Measurements from ENCODE around the gene TUFM. TPM values are rescaled to one million over a fixed set of nuclear protein-coding genes. Genes with fewer than 3 reads are reported as not detected.

Gene TUFM
- polyA plus RNA-seq, 3 donors: 146 to 157 (median 148) TPM

- TF ChIP-seq CTCF (IDR thresholded peaks at IDR 0.05): no peak
- no peak overlapping the region for H3K4me2 ChIP-seq (replicated peaks; ENCODE audit: extremely low read depth, low read length, poor library complexity, severe bottlenecking)
- WGBS (ENCODE audit: insufficient coverage): no CpG with 5 or more reads among the region's 14 CpGs
- Mint-ChIP-seq H3K9me3 (no peaks in the 10 kb centered on the region), H3K4me1 (peaks cover 20% of the 10 kb centered on the region), H3K27me3 (ENCODE audit: low read depth in 3 of 3) (no peaks in the 10 kb centered on the region), H3K27ac (peak overlapping the region in 6 of 7 donors; percentile 75 to 87 (median 80)), H3K4me3 (no peak overlapping the region), H3K36me3 (peaks cover 67 to 81% of the 10 kb centered on the region in 2 donors)
- H2AFZ ChIP-seq (ENCODE audit: insufficient read depth, low read depth, low read length, poor library complexity, severe bottlenecking): no peak overlapping the region
- no peak overlapping the region for H3K4me3 ChIP-seq (replicated peaks in 1 of 3; ENCODE audit: low read depth in 2 of 3, low read length in 3 of 3)
- peaks cover 40% of the 10 kb centered on the region for H4K20me1 ChIP-seq (ENCODE audit: insufficient read depth, low read length)
- H3K27me3 ChIP-seq (ENCODE audit: control insufficient read depth in 2 of 2, insufficient read depth in 2 of 2, low read length in 2 of 2): no peaks in the 10 kb centered on the region
- H3K79me2 ChIP-seq (ENCODE audit: insufficient read depth, low read length): peaks cover under 1% of the 10 kb centered on the region
- peaks cover 13 to 20% of the 10 kb centered on the region in 2 donors for H3K4me1 ChIP-seq (ENCODE audit: control insufficient read depth in 1 of 2, insufficient read depth in 2 of 2, low read length in 2 of 2)
- H3K27ac ChIP-seq (ENCODE audit: low read depth in 1 of 2, low read length in 2 of 2): peak overlapping the region; percentile 5 to 53
- no peaks in the 10 kb centered on the region for H3K9me3 ChIP-seq (replicated peaks in 1 of 2; ENCODE audit: control insufficient read depth in 1 of 2, insufficient read depth in 1 of 2, low read length in 2 of 2)
- DNase-seq: no peak
- intact Hi-C loops (cut with micrococcal nuclease): no loop called here
- H3K9ac ChIP-seq (ENCODE audit: insufficient read depth, low read length, poor library complexity, severe bottlenecking): no peak overlapping the region
- peaks cover 60 to 79% of the 10 kb centered on the region in 2 donors for H3K36me3 ChIP-seq (replicated peaks in 1 of 2; ENCODE audit: control insufficient read depth in 1 of 2, insufficient read depth in 2 of 2, low read length in 2 of 2)
Observed at GRCh38 chr16:28839004-28839639, 7.0 kb downstream of the TUFM start.

GRCh38 chr16:28838558-28838918, 7.6 kb downstream of the TUFM start:
- Histone ChIP-seq H3K27me3 (ENCODE audit: control insufficient read depth in 2 of 2, insufficient read depth in 2 of 2, low read length in 2 of 2) (no peaks in the 10 kb centered on the region), H4K20me1 (ENCODE audit: insufficient read depth, low read length) (peaks cover 46% of the 10 kb centered on the region), H3K36me3 (replicated peaks in 1 of 2; ENCODE audit: control insufficient read depth in 1 of 2, insufficient read depth in 2 of 2, low read length in 2 of 2) (peaks cover 60 to 79% of the 10 kb centered on the region in 2 donors), H3K9me3 (replicated peaks in 1 of 2; ENCODE audit: control insufficient read depth in 1 of 2, insufficient read depth in 1 of 2, low read length in 2 of 2) (no peaks in the 10 kb centered on the region), H3K4me3 (replicated peaks in 1 of 3; ENCODE audit: low read depth in 2 of 3, low read length in 3 of 3) (no peak overlapping the region), H2AFZ (ENCODE audit: insufficient read depth, low read depth, low read length, poor library complexity, severe bottlenecking) (no peak overlapping the region), H3K79me2 (ENCODE audit: insufficient read depth, low read length) (no peaks in the 10 kb centered on the region), H3K4me2 (replicated peaks; ENCODE audit: extremely low read depth, low read length, poor library complexity, severe bottlenecking) (no peak overlapping the region), H3K4me1 (ENCODE audit: control insufficient read depth in 1 of 2, insufficient read depth in 2 of 2, low read length in 2 of 2) (peaks cover 13 to 20% of the 10 kb centered on the region in 2 donors), H3K27ac (ENCODE audit: low read depth in 1 of 2, low read length in 2 of 2) (peak overlapping the region in 1 of 2 donors; percentile 32), H3K9ac (ENCODE audit: insufficient read depth, low read length, poor library complexity, severe bottlenecking) (no peak overlapping the region)
- Mint-ChIP-seq H3K36me3 (peaks cover 68 to 81% of the 10 kb centered on the region in 2 donors), H3K27ac (peak overlapping the region in 3 of 7 donors; percentile 26 to 70 (median 62)), H3K4me3 (no peak overlapping the region), H3K27me3 (ENCODE audit: low read depth in 3 of 3) (no peaks in the 10 kb centered on the region), H3K9me3 (no peaks in the 10 kb centered on the region), H3K4me1 (peaks cover 20% of the 10 kb centered on the region)
- intact Hi-C loops (cut with micrococcal nuclease): no loop called here
- WGBS (ENCODE audit: insufficient coverage): 90% methylated on average over 1 of the region's 1 CpG
- no peak for DNase-seq
- TF ChIP-seq CTCF (IDR thresholded peaks at IDR 0.05): no peak

Data from CD14-positive monocyte (primary cell).